NB4 (cell line): Measurements from ENCODE around the gene SS18L1.

Experiments
- MAX ChIP-seq: IDR thresholded peaks from 2 replicates; pipeline ENCODE4 v1.6.1; 2011; ENCODE audit warnings: low read depth, low read length
- POLR2A ChIP-seq: IDR thresholded peaks from 2 replicates; pipeline ENCODE4 v1.6.1; 2011; ENCODE audit warnings: mild to moderate bottlenecking; ENCODE audit not compliant: insufficient read length; ENCODE audit errors: extremely low read depth
- TF ChIP-seq, protein P1 (sequence below): IDR thresholded peaks from one replicate; pipeline ENCODE4 v1.5.1; 2012; ENCODE audit warnings: low read depth, low read length

- TF ChIP-seq MAX (no peak), POLR2A (no peak)
- TF ChIP-seq, protein P1, sequence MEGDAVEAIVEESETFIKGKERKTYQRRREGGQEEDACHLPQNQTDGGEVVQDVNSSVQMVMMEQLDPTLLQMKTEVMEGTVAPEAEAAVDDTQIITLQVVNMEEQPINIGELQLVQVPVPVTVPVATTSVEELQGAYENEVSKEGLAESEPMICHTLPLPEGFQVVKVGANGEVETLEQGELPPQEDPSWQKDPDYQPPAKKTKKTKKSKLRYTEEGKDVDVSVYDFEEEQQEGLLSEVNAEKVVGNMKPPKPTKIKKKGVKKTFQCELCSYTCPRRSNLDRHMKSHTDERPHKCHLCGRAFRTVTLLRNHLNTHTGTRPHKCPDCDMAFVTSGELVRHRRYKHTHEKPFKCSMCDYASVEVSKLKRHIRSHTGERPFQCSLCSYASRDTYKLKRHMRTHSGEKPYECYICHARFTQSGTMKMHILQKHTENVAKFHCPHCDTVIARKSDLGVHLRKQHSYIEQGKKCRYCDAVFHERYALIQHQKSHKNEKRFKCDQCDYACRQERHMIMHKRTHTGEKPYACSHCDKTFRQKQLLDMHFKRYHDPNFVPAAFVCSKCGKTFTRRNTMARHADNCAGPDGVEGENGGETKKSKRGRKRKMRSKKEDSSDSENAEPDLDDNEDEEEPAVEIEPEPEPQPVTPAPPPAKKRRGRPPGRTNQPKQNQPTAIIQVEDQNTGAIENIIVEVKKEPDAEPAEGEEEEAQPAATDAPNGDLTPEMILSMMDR, result no peak
Observed at GRCh38 chr20:62155428-62156253, 12.1 kb downstream of the SS18L1 start.
